Right renal pelvis (tissue), 4 donors: ENCODE data around the gene DIAPH2. TPM values are rescaled to one million over a fixed set of nuclear protein-coding genes. Genes with fewer than 3 reads are reported as not detected.
"Not testable (repeated sequence)": the region's sequence is repeated elsewhere in the genome, so short reads cannot be mapped to it uniquely, and the experiment has no call there.

Experiments used
- DNase-seq, 4 donors: peaks; one replicate each; pipeline ENCODE4 v3.0.0-alpha.2; 2013; ENCODE audit warnings: low read depth in 4 of 4, low spot score in 3 of 4, missing footprints in 1 of 4
- polyA plus RNA-seq, 4 donors: library from polyadenylated mRNA; unstranded; fragments of 120-200 nt; gene quantifications; one replicate each; pipeline ENCODE4 v1.2.1, GENCODE V29; 2013; ENCODE audit not compliant: insufficient read length in 4 of 4

Gene DIAPH2
- polyA plus RNA-seq, 4 donors: 7.8 to 9.6 (median 9.0) TPM

GRCh38 chrX:97409632-97410415, 725.2 kb downstream of the DIAPH2 start:
- DNase-seq: not testable (repeated sequence)

- no peak for DNase-seq
These were observed 731.8 kb downstream of the DIAPH2 start for GRCh38 chrX:97416461-97416860.

- DNase-seq: no peak
These were observed 744.5 kb downstream of the DIAPH2 start for GRCh38 chrX:97429101-97429500.

- no peak for DNase-seq
These were observed 746.6 kb downstream of the DIAPH2 start for GRCh38 chrX:97431281-97431680.

- no peak for DNase-seq
These were observed 761.7 kb downstream of the DIAPH2 start for GRCh38 chrX:97446298-97446882.

- DNase-seq: no peak
These were observed 762.7 kb downstream of the DIAPH2 start for GRCh38 chrX:97447306-97447705.

GRCh38 chrX:97452283-97452682, 767.6 kb downstream of the DIAPH2 start:
- no peak for DNase-seq

- DNase-seq: no peak
These were observed 777.1 kb downstream of the DIAPH2 start for GRCh38 chrX:97461763-97462162.

- DNase-seq: no peak
These were observed 786.4 kb downstream of the DIAPH2 start for GRCh38 chrX:97471071-97471470.

GRCh38 chrX:97474933-97475332, 790.3 kb downstream of the DIAPH2 start:
- DNase-seq: no peak

GRCh38 chrX:97479106-97479890, 794.7 kb downstream of the DIAPH2 start:
- no peak for DNase-seq

GRCh38 chrX:97481228-97481627, 796.6 kb downstream of the DIAPH2 start:
- DNase-seq: no peak

- DNase-seq: no peak
These were observed 798.1 kb downstream of the DIAPH2 start for GRCh38 chrX:97482666-97483300.

GRCh38 chrX:97490656-97491055, 806.0 kb downstream of the DIAPH2 start:
- no peak for DNase-seq

GRCh38 chrX:97494756-97495372, 810.2 kb downstream of the DIAPH2 start:
- no peak for DNase-seq

- no peak for DNase-seq
These were observed 813.5 kb downstream of the DIAPH2 start for GRCh38 chrX:97498093-97498492.

- DNase-seq: no peak
These were observed 819.8 kb downstream of the DIAPH2 start for GRCh38 chrX:97504431-97504830.

GRCh38 chrX:97517763-97518162, 833.1 kb downstream of the DIAPH2 start:
- DNase-seq: no peak

- DNase-seq: no peak
These were observed 837.7 kb downstream of the DIAPH2 start for GRCh38 chrX:97522307-97522706.

GRCh38 chrX:97524340-97524739, 839.7 kb downstream of the DIAPH2 start:
- DNase-seq: no peak

- DNase-seq: no peak
These were observed 840.4 kb downstream of the DIAPH2 start for GRCh38 chrX:97524997-97525396.
